ENCODE results near the gene PSENEN. TPM values are rescaled to one million over a fixed set of nuclear protein-coding genes. Genes with fewer than 3 reads are reported as not detected.

PSENEN gene
- total RNA-seq, 4 donors from 2014 or later: 20.4 to 35.7 (median 29.5) TPM

DNA sequence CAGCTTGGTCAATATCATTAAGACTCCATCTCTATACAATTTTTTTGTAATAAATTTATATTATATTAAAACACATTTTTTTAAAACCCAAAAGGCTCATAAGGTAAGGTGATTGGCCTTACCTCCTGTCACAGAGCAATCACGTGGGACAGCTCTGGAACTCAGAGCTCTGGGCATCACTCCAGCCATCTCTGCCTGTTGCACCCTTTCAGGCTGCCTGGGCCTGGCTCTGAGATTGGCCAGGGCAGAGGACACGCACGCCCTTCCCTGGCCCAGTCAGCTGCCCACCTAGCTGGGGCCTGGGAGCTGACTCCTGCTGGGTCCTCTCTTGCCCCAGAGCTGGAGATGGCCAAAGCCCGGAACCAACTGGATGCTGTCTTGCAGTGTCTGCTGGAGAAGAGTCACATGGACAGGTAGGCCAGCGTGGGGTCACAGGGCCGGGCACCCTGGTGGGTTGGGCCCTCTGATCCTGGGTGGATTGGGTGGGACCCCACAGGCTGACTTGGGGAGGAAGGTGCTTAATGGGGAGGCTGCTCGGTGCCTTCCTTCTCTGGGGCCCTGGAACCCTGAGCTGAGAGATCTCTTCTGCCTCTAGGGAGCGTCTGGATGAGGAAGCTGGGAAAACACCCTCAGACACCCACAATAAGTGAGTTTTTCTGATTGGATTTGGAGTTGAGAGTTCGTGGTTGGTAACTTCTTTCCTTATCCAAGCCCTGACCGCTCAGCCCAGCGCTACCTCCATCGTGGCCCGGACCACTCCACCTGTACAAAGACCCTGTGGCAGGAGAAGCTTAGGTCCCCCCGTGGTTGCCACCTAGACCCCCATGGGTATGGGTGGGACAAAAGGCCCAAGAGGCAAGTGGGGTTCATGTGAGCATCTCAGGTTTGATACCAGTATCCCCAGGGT, 6.6 kb downstream of the PSENEN start:
- H3K27me3 ChIP-seq: no peaks in the 10 kb centered on the region
- H3K36me3 ChIP-seq: peaks cover 0 to 39% of the 10 kb centered on the region in 2 donors
- H3K27ac ChIP-seq: peak overlapping the region in 2 of 4 donors; percentile 6 to 98
- 58 to 75% methylated on average over 2 to 4 of the region's 14 CpGs for WGBS, 2 donors (ENCODE audit: low coverage in 1 of 2)
- ATAC-seq: no peak
- TF ChIP-seq POLR2AphosphoS5 (IDR thresholded peaks at IDR 0.05) (no peak), POLR2A (IDR thresholded peaks at IDR 0.05) (no peak)
- TF ChIP-seq, protein P1, sequence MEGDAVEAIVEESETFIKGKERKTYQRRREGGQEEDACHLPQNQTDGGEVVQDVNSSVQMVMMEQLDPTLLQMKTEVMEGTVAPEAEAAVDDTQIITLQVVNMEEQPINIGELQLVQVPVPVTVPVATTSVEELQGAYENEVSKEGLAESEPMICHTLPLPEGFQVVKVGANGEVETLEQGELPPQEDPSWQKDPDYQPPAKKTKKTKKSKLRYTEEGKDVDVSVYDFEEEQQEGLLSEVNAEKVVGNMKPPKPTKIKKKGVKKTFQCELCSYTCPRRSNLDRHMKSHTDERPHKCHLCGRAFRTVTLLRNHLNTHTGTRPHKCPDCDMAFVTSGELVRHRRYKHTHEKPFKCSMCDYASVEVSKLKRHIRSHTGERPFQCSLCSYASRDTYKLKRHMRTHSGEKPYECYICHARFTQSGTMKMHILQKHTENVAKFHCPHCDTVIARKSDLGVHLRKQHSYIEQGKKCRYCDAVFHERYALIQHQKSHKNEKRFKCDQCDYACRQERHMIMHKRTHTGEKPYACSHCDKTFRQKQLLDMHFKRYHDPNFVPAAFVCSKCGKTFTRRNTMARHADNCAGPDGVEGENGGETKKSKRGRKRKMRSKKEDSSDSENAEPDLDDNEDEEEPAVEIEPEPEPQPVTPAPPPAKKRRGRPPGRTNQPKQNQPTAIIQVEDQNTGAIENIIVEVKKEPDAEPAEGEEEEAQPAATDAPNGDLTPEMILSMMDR (IDR thresholded peaks at IDR 0.05): no peak
- no peaks in the 10 kb centered on the region for H3K9me3 ChIP-seq
- H3K4me3 ChIP-seq: no peak overlapping the region
- H3K4me1 ChIP-seq: peaks cover 0 to 74% (median 30%) of the 10 kb centered on the region in 3 donors

DNA sequence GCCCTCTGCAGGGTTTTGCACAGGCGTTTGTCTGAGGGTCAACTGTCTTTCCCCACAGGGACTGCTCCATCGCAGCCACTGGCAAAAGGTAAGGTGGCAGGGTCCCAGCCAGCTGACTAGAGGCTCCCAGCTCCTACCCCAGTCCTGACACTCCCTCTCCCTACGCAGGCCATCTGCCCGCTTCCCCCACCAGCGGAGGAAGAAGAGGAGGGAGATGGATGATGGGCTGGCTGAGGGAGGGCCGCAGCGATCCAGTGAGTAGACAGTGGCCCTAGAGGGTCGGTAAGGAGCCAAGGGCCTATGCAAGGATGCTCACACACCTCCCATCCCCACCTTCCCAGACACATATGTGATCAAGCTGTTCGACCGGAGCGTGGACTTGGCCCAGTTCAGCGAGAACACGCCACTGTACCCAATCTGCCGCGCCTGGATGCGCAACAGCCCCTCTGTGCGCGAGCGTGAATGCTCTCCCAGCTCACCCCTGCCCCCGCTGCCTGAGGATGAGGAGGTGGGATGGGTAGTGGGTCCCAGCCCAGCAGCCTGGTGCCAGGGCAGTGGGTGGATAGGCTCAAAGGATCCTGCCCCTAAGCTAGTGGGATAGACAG, 7.4 kb downstream of the PSENEN start:
- ATAC-seq: no peak
- Histone ChIP-seq H3K36me3 (peaks cover 0 to 39% of the 10 kb centered on the region in 2 donors), H3K27me3 (no peaks in the 10 kb centered on the region), H3K4me3 (no peak overlapping the region), H3K4me1 (peaks cover 0 to 72% (median 34%) of the 10 kb centered on the region in 3 donors), H3K27ac (peak overlapping the region in 3 of 4 donors; percentile 9 to 99 (median 98)), H3K9me3 (no peaks in the 10 kb centered on the region)
- TF ChIP-seq, protein P1 (IDR thresholded peaks at IDR 0.05): no peak
- TF ChIP-seq EP300 (IDR thresholded peaks at IDR 0.05): no peak
- TF ChIP-seq POLR2A (IDR thresholded peaks at IDR 0.05): no peak
- no peak for TF ChIP-seq POLR2AphosphoS5 (IDR thresholded peaks at IDR 0.05)
- WGBS, 2 donors (ENCODE audit: low coverage in 1 of 2): 80% methylated on average over 3 of the region's 20 CpGs; no CpG with 5 or more reads in 1 of the 2 donors

DNA sequence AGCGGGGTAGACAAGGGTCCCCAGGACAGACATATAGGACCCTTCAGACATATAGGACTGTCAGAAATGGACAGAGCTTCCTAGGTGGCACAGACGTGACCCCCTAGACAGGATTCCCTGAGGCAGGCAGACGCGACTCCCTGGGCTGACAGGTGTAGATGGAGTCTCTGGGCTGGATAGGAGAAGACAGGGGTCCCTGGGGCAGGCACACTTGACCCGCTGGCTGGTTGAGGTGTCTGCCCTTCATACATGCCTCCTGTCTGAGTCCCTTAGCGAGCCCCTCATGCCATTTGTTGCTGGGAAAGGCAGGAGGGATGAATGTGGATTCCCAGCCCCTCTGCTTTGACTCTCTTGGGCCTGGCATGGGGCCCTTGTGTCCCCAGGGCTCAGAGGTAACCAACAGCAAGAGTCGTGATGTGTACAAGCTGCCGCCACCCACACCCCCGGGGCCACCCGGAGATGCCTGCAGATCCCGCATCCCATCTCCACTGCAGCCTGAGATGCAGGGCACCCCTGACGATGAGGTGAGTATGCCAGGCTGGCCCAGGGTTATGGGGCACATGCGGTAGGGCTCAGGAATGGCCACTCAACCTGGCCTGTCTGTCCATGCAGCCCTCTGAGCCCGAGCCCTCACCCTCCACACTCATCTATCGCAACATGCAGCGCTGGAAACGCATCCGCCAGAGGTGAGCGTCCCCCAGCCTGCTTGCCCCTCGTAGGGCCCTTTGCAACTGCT, 8.4 kb downstream of the PSENEN start:
- no peak for TF ChIP-seq POLR2AphosphoS5 (IDR thresholded peaks at IDR 0.05)
- TF ChIP-seq, protein P1 (IDR thresholded peaks at IDR 0.05): no peak
- no peak for TF ChIP-seq EP300 (IDR thresholded peaks at IDR 0.05)
- no peak for TF ChIP-seq POLR2A (IDR thresholded peaks at IDR 0.05)
- 67% methylated on average over 3 of the region's 20 CpGs; no CpG with 5 or more reads in 1 of the 2 donors for WGBS, 2 donors (ENCODE audit: low coverage in 1 of 2)
- Histone ChIP-seq H3K27ac (peak overlapping the region in 3 of 4 donors; percentile 93 to 99 (median 98)), H3K4me3 (no peak overlapping the region), H3K4me1 (peaks cover 0 to 72% (median 37%) of the 10 kb centered on the region in 3 donors), H3K36me3 (peaks cover 0 to 39% of the 10 kb centered on the region in 2 donors), H3K27me3 (no peaks in the 10 kb centered on the region), H3K9me3 (no peaks in the 10 kb centered on the region)
- no peak for ATAC-seq

- no peak for ATAC-seq
- H3K4me3 ChIP-seq: peak overlapping the region; percentile 14 to 81
- H3K9me3 ChIP-seq: no peaks in the 10 kb centered on the region
- no peaks in the 10 kb centered on the region for H3K27me3 ChIP-seq
- WGBS, 2 donors (ENCODE audit: low coverage in 1 of 2): 45 to 83% methylated on average over 2 to 10 of the region's 13 CpGs
- H3K27ac ChIP-seq: peak overlapping the region; percentile 93 to 99 (median 96)
- H3K36me3 ChIP-seq: peaks cover 0 to 39% of the 10 kb centered on the region in 2 donors
- peaks cover 0 to 72% (median 35%) of the 10 kb centered on the region in 3 donors for H3K4me1 ChIP-seq
- TF ChIP-seq, protein P1 (IDR thresholded peaks at IDR 0.05): no peak
- TF ChIP-seq EP300 (IDR thresholded peaks at IDR 0.05): no peak
- no peak for TF ChIP-seq POLR2A (IDR thresholded peaks at IDR 0.05)
- TF ChIP-seq POLR2AphosphoS5 (IDR thresholded peaks at IDR 0.05): no peak
Observed at GRCh38 chr19:35754370-35755130, 9.1 kb downstream of the PSENEN start.
